CD4-positive, alpha-beta T cell treated with Interleukin-2 at 100 ng/mL for 4 hours (primary cell): ENCODE measurements around the gene METTL9.
A peak's percentile ranks its signal among the peaks of the same experiment; 100 is the strongest.
"Not testable (repeated sequence)": the region's sequence is repeated elsewhere in the genome, so short reads cannot be mapped to it uniquely, and the experiment has no call there.

Experiments used
- DNase-seq: peaks from one replicate; pipeline ENCODE4 v3.0.0-alpha.2; 2020; ENCODE audit warnings: low spot score

METTL9 gene

GRCh38 chr16:21599122-21600030 is at the start of gene METTL9:
Gene METTL9, plus strand, starts transcription at chr16:21599577. Its CDS starts 157 bp downstream, at chr16:21599734.
- peak; percentile 95 for DNase-seq

GRCh38 chr16:21549975-21550374 is 49.4 kb upstream of the METTL9 start:
- DNase-seq = not testable (repeated sequence)

- not testable (repeated sequence) for DNase-seq
These were observed 48.9 kb upstream of the METTL9 start for GRCh38 chr16:21550435-21550834.

GRCh38 chr16:21551076-21551475 is 48.3 kb upstream of the METTL9 start:
- DNase-seq = not testable (repeated sequence)

- not testable (repeated sequence) for DNase-seq
These were observed 47.8 kb upstream of the METTL9 start for GRCh38 chr16:21551600-21551999.

- DNase-seq = not testable (repeated sequence)
These were observed 45.7 kb upstream of the METTL9 start for GRCh38 chr16:21553481-21554296.

GRCh38 chr16:21554795-21555585 is 44.4 kb upstream of the METTL9 start:
- peak; percentile 92 for DNase-seq

GRCh38 chr16:21555621-21556020 is 43.8 kb upstream of the METTL9 start:
- DNase-seq = not testable (repeated sequence)

- not testable (repeated sequence) for DNase-seq
These were observed 43.3 kb upstream of the METTL9 start for GRCh38 chr16:21556026-21556595.

- not testable (repeated sequence) for DNase-seq
These were observed 42.6 kb upstream of the METTL9 start for GRCh38 chr16:21556651-21557241.

GRCh38 chr16:21560462-21560861 is 38.9 kb upstream of the METTL9 start:
- DNase-seq = no peak

GRCh38 chr16:21563676-21564075 is 35.7 kb upstream of the METTL9 start:
- no peak for DNase-seq

- not testable (repeated sequence) for DNase-seq
These were observed 35.0 kb upstream of the METTL9 start for GRCh38 chr16:21564367-21564766.

GRCh38 chr16:21565507-21565860 is 33.9 kb upstream of the METTL9 start:
- DNase-seq = no peak

- no peak for DNase-seq
These were observed 33.3 kb upstream of the METTL9 start for GRCh38 chr16:21565861-21566669.

GRCh38 chr16:21566891-21567414 is 32.4 kb upstream of the METTL9 start:
- no peak for DNase-seq

GRCh38 chr16:21567496-21567895 is 31.9 kb upstream of the METTL9 start:
- DNase-seq = not testable (repeated sequence)

- DNase-seq = no peak
These were observed 30.7 kb upstream of the METTL9 start for GRCh38 chr16:21568502-21569189.

GRCh38 chr16:21570676-21571017 is 28.7 kb upstream of the METTL9 start:
- no peak for DNase-seq

GRCh38 chr16:21573506-21573905 is 25.9 kb upstream of the METTL9 start:
- not testable (repeated sequence) for DNase-seq
